PC-3 (cell line): ENCODE measurements around the gene PTS. TPM values are rescaled to one million over a fixed set of nuclear protein-coding genes. Genes with fewer than 3 reads are reported as not detected.

Source experiments
- ATAC-seq: fragments of 200-7000 bp; cut with Tn5 transposase; 2 replicates; pipeline ENCODE4 v1.9.1; 2020; ENCODE audit warnings: mild to moderate bottlenecking, moderate library complexity
- BruUV-seq: library from RNA; stranded (reverse); fragments of 400-500 nt; replicated peaks from 2 replicates; lab custom pipeline; 2021; lab: Mats Ljungman, UMichigan
- CTCF ChIA-PET: fragments of 300-600 bp; sonication (Branson Sonifier 250); formaldehyde crosslinking; loops from one replicate; lab custom pipeline; 2022; ENCODE audit warnings: antibody characterized with exemption; lab: Charles Lee
- POLR2A ChIA-PET: fragments of 300-600 bp; sonication (Branson Sonifier 250); formaldehyde crosslinking; loops from one replicate; lab custom pipeline; 2022; ENCODE audit warnings: antibody characterized with exemption; ENCODE audit not compliant: unreplicated experiment; lab: Charles Lee
- DNase-seq: peaks from one replicate; pipeline ENCODE4 v3.0.0-alpha.2; 2015
- H2AFZ ChIP-seq: fragments of 300-600 bp; sonication (generic); 2 replicates; pipeline ENCODE4 v1.6.0; 2016; ENCODE audit warnings: antibody characterized with exemption, low read length
- H3F3A ChIP-seq: fragments of 300-600 bp; sonication (generic); one replicate; pipeline ENCODE4 v1.6.0; 2017; ENCODE audit warnings: antibody characterized with exemption, low read length, control low read depth, mild to moderate bottlenecking; ENCODE audit not compliant: unreplicated experiment
- H3K27ac ChIP-seq: fragments of 300-600 bp; sonication (generic); 2 replicates; pipeline ENCODE4 v1.5.1; 2016; ENCODE audit warnings: mild to moderate bottlenecking, low read length
- H3K27me3 ChIP-seq: fragments of 300-600 bp; sonication (generic); 2 replicates; pipeline ENCODE4 v1.6.1; 2016; ENCODE audit warnings: low read length, mixed read lengths
- H3K36me3 ChIP-seq: fragments of 300-600 bp; sonication (generic); 2 replicates; pipeline ENCODE4 v1.6.1; 2016; ENCODE audit warnings: low read depth, mixed run types, low read length, mixed read lengths
- H3K4me1 ChIP-seq: fragments of 300-600 bp; sonication (generic); 2 replicates; pipeline ENCODE4 v1.5.1; 2016; ENCODE audit warnings: low read length; ENCODE audit not compliant: insufficient read depth
- H3K4me2 ChIP-seq: fragments of 300-600 bp; sonication (generic); 2 replicates; pipeline ENCODE4 v1.6.0; 2016; ENCODE audit warnings: low read length
- H3K4me3 ChIP-seq: fragments of 300-600 bp; sonication (generic); 2 replicates; pipeline ENCODE4 v1.5.1; 2016; ENCODE audit warnings: mild to moderate bottlenecking, low read length, mixed read lengths
- H3K79me2 ChIP-seq: fragments of 300-600 bp; sonication (generic); 2 replicates; pipeline ENCODE4 v1.6.1; 2017; ENCODE audit warnings: low read length, mixed read lengths
- H3K9ac ChIP-seq: fragments of 300-600 bp; sonication (generic); 2 replicates; pipeline ENCODE4 v1.6.0; 2016; ENCODE audit warnings: mild to moderate bottlenecking, low read length
- H3K9me2 ChIP-seq: fragments of 300-600 bp; sonication (generic); replicated peaks from 2 replicates; pipeline ENCODE4 v1.6.1; 2016; ENCODE audit warnings: mixed run types, low read length, mixed read lengths
- H3K9me3 ChIP-seq: fragments of 300-600 bp; sonication (generic); 2 replicates; pipeline ENCODE4 v1.6.1; 2016; ENCODE audit warnings: low read length, mixed read lengths
- H4K20me1 ChIP-seq: fragments of 300-600 bp; sonication (generic); 2 replicates; pipeline ENCODE4 v1.6.1; 2016; ENCODE audit warnings: low read length, mixed read lengths
- CTCF ChIP-seq: fragments of 300-600 bp; sonication (generic); conservative IDR thresholded peaks from 2 replicates; pipeline ENCODE4 v1.5.1; 2017; ENCODE audit warnings: antibody characterized with exemption, low read depth, mild to moderate bottlenecking, low read length
- EZH2 ChIP-seq: fragments of 300-600 bp; sonication (generic); IDR thresholded peaks from one replicate; pipeline ENCODE4 v1.6.1; 2017; ENCODE audit warnings: antibody characterized with exemption, mild to moderate bottlenecking, low read length; ENCODE audit not compliant: unreplicated experiment
- EZH2phosphoT487 ChIP-seq: fragments of 300-600 bp; sonication (generic); IDR thresholded peaks from 2 replicates; pipeline ENCODE4 v1.6.1; 2018; ENCODE audit warnings: mild to moderate bottlenecking, antibody characterized with exemption, low read length, borderline replicate concordance
- intact Hi-C: fragments of 100-400 bp; cut with micrococcal nuclease; formaldehyde crosslinking; loops from 2 replicates; pipeline ENCODE4 v1.9.0; 2023
- total RNA-seq: library from RNA; depleted of rRNA; stranded (reverse); fragments of >200 nt; gene quantifications from 2 replicates; pipeline ENCODE4 v1.2.3, GENCODE V29; 2014

Gene PTS
- total RNA-seq, 1 experiment from 2014 or later, result 77.4 TPM

GRCh38 chr11:112226831-112227401, 688 bp downstream of the PTS start:
- POLR2A ChIA-PET, result no interaction called here
- Histone ChIP-seq H3K4me1 (peaks cover 32% of the 10 kb centered on the region), H3K4me2 (peak overlapping the region; percentile 95), H3F3A (no peaks in the 10 kb centered on the region), H3K27me3 (no peaks in the 10 kb centered on the region), H3K9ac (peak overlapping the region; percentile 95), H3K9me2 (no peaks in the 10 kb centered on the region), H2AFZ (peak overlapping the region; percentile 97), H3K27ac (peak overlapping the region; percentile 81), H3K9me3 (no peaks in the 10 kb centered on the region), H3K79me2 (peaks cover 36% of the 10 kb centered on the region), H4K20me1 (peaks cover 12% of the 10 kb centered on the region; the same call in 1 of the 2 replicates), H3K36me3 (peaks cover 19% of the 10 kb centered on the region; the same call in 1 of the 2 replicates), H3K4me3 (peak overlapping the region; percentile 93)
- CTCF ChIA-PET, result interaction anchor here (0.7 kb wide), 1 partner anchor 288 kb away, joined by 5 read pairs; no protein-coding TSS in a partner anchor
- DNase-seq, result no peak
- peak; percentile 52 for ATAC-seq
- TF ChIP-seq CTCF, result no peak
- no peak for TF ChIP-seq EZH2phosphoT487
- TF ChIP-seq EZH2, result no peak
- TSS peak; percentile 54 for BruUV-seq
- intact Hi-C loops, result loop anchor here (2.0 to 5.0 kb wide), 2 partner anchors 20 to 65 kb away; partner anchors contain the start of gene IL18

GRCh38 chr11:112227471-112227870, 1.2 kb downstream of the PTS start:
- POLR2A ChIA-PET, result no interaction called here
- Histone ChIP-seq H3K9ac (peak overlapping the region; percentile 95), H2AFZ (no peak overlapping the region), H3K4me3 (peak overlapping the region; percentile 93), H3K9me3 (no peaks in the 10 kb centered on the region), H3K9me2 (no peaks in the 10 kb centered on the region), H3K27me3 (no peaks in the 10 kb centered on the region), H3K36me3 (peaks cover 19% of the 10 kb centered on the region; the same call in 1 of the 2 replicates), H3K27ac (no peak overlapping the region), H4K20me1 (peaks cover 12% of the 10 kb centered on the region; the same call in 1 of the 2 replicates), H3K79me2 (peaks cover 36% of the 10 kb centered on the region), H3K4me2 (peak overlapping the region; percentile 95), H3K4me1 (peaks cover 32% of the 10 kb centered on the region), H3F3A (no peaks in the 10 kb centered on the region)
- TF ChIP-seq EZH2 (no peak), EZH2phosphoT487 (no peak), CTCF (no peak)
- BruUV-seq, result no TSS peak
- no peak for DNase-seq
- CTCF ChIA-PET, result no interaction called here
- intact Hi-C loops, result loop anchor here (2.0 to 5.0 kb wide), 2 partner anchors 19 to 65 kb away; partner anchors contain the start of gene IL18
- ATAC-seq, result no peak

DNA sequence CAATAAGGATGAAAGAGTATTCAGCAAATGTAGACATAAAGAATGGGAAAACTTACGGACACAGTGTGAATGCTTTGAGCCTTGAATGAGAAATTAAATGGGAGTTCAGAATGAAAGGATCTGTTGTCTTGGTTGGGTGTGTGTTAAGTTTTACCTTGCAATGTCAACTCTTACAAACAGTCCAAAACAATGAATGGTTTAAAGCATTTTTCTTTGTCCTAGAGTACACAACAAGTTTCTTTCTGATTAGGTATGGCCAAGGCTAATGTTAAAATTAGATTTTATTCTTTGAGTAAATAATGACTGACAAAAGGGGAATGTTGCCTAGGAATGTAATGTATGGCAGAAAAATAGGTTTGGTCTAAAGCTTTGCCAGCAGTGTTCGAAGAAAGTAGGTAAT, 2.5 kb downstream of the PTS start:
- Histone ChIP-seq H3K4me1 (peaks cover 24% of the 10 kb centered on the region), H3K9me3 (no peaks in the 10 kb centered on the region), H2AFZ (no peak overlapping the region), H3K27ac (no peak overlapping the region), H3F3A (no peaks in the 10 kb centered on the region), H3K9me2 (no peaks in the 10 kb centered on the region), H3K4me2 (peak overlapping the region; percentile 95), H3K79me2 (peaks cover 36% of the 10 kb centered on the region), H4K20me1 (peaks cover 12% of the 10 kb centered on the region; the same call in 1 of the 2 replicates), H3K27me3 (no peaks in the 10 kb centered on the region), H3K9ac (no peak overlapping the region), H3K36me3 (peaks cover 24% of the 10 kb centered on the region; the same call in 1 of the 2 replicates), H3K4me3 (peak overlapping the region; percentile 93; the same call in 1 of the 2 replicates)
- TF ChIP-seq CTCF (no peak), EZH2 (no peak), EZH2phosphoT487 (no peak)
- no TSS peak for BruUV-seq
- DNase-seq, result no peak
- CTCF ChIA-PET, result no interaction called here
- intact Hi-C loops, result loop anchor here (5.0 kb wide), 1 partner anchor 66 kb away; the partner anchor contains the start of gene IL18
- peak; percentile 3 for ATAC-seq
- POLR2A ChIA-PET, result no interaction called here
